ENCODE measurements around the gene COL28A1.

Gene COL28A1

DNA sequence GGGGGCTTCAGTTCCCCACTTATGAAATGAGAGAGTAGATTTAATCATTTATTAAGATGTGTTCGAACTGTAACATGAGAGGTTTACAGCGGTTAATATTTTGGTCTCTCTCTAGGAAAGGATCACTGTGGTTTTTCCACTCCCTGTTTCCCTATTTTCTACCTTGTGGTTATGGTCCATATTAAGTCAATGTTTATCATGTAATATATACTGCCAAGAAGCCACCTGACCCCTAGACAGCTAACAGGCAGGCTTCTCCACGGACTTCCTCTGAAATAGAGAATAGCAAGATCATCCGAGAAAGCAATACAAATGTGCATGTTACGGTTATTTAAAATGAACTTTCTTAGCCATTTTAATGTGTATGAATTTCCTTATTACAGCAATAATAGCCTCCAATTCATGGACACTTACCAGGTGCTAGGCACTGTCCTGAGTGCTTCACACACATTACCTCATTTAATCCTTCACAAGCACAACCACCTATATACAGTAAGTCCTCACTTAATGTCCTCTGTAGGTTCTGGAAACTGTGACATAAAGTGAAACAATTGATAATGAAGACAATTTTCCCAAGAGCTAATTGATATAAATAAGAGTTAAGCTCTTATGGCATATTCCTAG lies 835 bp upstream of the COL28A1 start:
- no peak for DNase-seq (ENCODE audit: low read depth)
- H3K4me3 ChIP-seq (ENCODE audit: low read depth, low read length), result no peak overlapping the region
- TF ChIP-seq CTCF (IDR thresholded peaks at IDR 0.05; ENCODE audit: low read depth, low read length) (no peak), POLR2A (IDR thresholded peaks at IDR 0.05; ENCODE audit: extremely low read depth, insufficient read length) (no peak), MAX (IDR thresholded peaks at IDR 0.05; ENCODE audit: low read depth, low read length) (no peak), MYC (IDR thresholded peaks at IDR 0.05; ENCODE audit: low read depth, low read length) (no peak)

DNA sequence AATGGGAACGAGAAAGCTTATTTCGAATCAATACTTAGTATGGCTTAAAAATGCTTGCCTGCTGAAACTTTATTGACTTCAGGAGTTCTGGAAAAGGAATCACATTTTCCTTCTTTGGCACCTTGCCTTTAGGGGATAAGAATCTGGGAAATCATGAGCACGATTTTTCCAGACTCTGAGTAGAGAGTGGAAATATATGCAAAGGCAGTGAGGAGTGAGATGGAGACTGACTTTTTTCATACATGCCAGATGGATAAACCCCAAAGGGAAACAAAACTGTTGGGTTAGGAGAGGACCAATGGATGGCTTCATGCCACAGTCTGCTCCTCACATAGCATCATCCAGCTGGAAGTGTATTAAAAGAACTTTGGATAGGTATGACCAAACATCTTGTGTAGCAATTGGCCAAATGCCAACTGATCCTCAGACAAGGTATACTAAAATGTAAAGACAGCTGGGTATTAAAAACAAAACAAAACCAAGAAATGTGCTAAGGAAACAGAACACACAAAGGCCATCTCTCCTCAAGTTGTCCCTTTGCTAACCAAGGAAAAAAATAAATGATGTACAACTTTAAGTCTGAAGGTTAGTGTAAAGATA lies 1.7 kb downstream of the COL28A1 start:
- H3K4me3 ChIP-seq (ENCODE audit: low read depth, low read length), result no peak overlapping the region
- DNase-seq (ENCODE audit: low read depth), result no peak
- TF ChIP-seq CTCF (IDR thresholded peaks at IDR 0.05; ENCODE audit: low read depth, low read length) (no peak), POLR2A (IDR thresholded peaks at IDR 0.05; ENCODE audit: extremely low read depth, insufficient read length) (no peak), MYC (IDR thresholded peaks at IDR 0.05; ENCODE audit: low read depth, low read length) (no peak), MAX (IDR thresholded peaks at IDR 0.05; ENCODE audit: low read depth, low read length) (no peak)

DNA sequence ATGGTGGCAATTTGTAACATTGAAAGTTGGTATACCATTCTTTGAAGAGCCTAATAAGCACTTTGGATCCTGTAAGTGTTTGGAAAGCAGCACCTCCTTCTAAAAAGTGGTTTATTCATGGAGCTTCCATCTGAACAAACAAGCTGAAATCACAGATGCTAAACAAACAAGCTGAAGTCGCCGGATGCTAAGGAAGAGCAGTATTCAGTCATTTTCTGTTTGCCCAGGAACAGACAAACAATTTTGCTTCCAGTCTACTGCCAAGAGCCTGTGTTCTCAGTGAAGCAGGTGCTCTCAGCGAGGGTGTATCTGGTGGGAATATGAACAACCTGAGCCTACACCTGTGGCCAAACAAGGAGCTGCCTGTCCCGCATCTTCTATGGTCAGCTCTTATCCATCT lies 6.3 kb downstream of the COL28A1 start:
- no peak overlapping the region for H3K4me3 ChIP-seq (ENCODE audit: low read depth, low read length)
- no peak for TF ChIP-seq CTCF (IDR thresholded peaks at IDR 0.05; ENCODE audit: low read depth, low read length)
- no peak for TF ChIP-seq MYC (IDR thresholded peaks at IDR 0.05; ENCODE audit: low read depth, low read length)
- no peak for TF ChIP-seq POLR2A (IDR thresholded peaks at IDR 0.05; ENCODE audit: extremely low read depth, insufficient read length)
- no peak for TF ChIP-seq MAX (IDR thresholded peaks at IDR 0.05; ENCODE audit: low read depth, low read length)
- no peak for DNase-seq (ENCODE audit: low read depth)

GRCh38 chr7:7527047-7527446 lies 8.6 kb downstream of the COL28A1 start:
- TF ChIP-seq CTCF (IDR thresholded peaks at IDR 0.05; ENCODE audit: low read depth, low read length), result no peak
- TF ChIP-seq POLR2A (IDR thresholded peaks at IDR 0.05; ENCODE audit: extremely low read depth, insufficient read length), result no peak
- TF ChIP-seq MYC (IDR thresholded peaks at IDR 0.05; ENCODE audit: low read depth, low read length), result no peak
- TF ChIP-seq MAX (IDR thresholded peaks at IDR 0.05; ENCODE audit: low read depth, low read length), result no peak
- DNase-seq (ENCODE audit: low read depth), result no peak
- H3K4me3 ChIP-seq (ENCODE audit: low read depth, low read length), result no peak overlapping the region

GRCh38 chr7:7526006-7526405 lies 9.7 kb downstream of the COL28A1 start:
- DNase-seq (ENCODE audit: low read depth), result no peak
- no peak overlapping the region for H3K4me3 ChIP-seq (ENCODE audit: low read depth, low read length)
- TF ChIP-seq POLR2A (IDR thresholded peaks at IDR 0.05; ENCODE audit: extremely low read depth, insufficient read length), result no peak
- no peak for TF ChIP-seq CTCF (IDR thresholded peaks at IDR 0.05; ENCODE audit: low read depth, low read length)
- TF ChIP-seq MAX (IDR thresholded peaks at IDR 0.05; ENCODE audit: low read depth, low read length), result no peak
- no peak for TF ChIP-seq MYC (IDR thresholded peaks at IDR 0.05; ENCODE audit: low read depth, low read length)
